Non-pigmented ciliary epithelial cell (primary cell): Measurements from ENCODE around the gene CFAP141.
"Not testable (repeated sequence)": the region's sequence is repeated elsewhere in the genome, so short reads cannot be mapped to it uniquely, and the experiment has no call there.

Experiments
- DNase-seq: peaks from one replicate; pipeline ENCODE4 v3.0.0-alpha.2; 2010; ENCODE audit warnings: low read depth

The CFAP141 gene

DNA sequence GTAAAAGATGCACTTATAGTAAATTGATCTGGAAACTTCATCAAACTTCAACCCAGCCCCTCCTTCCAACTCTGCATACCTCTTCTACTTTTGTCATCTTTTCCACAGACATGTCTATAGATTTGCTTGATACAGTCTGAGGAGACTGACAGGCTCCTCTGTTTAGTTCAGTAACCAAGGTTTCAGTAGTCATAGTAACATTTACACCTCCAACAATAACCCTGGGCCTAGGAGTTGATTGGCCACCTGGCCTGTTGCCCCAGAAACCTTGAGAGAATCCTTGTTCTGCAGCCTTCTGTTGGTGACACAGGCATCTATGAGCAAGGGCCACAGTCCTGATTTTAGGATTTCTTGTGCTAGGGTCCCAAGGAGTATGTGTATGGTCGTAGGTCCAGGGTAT, at the start of gene CFAP141:
Gene CFAP141, minus strand, starts transcription at position 138 of the 400 bp plus-strand sequence. Its CDS starts 26 bp downstream, at position 112.
- no peak for DNase-seq

DNA sequence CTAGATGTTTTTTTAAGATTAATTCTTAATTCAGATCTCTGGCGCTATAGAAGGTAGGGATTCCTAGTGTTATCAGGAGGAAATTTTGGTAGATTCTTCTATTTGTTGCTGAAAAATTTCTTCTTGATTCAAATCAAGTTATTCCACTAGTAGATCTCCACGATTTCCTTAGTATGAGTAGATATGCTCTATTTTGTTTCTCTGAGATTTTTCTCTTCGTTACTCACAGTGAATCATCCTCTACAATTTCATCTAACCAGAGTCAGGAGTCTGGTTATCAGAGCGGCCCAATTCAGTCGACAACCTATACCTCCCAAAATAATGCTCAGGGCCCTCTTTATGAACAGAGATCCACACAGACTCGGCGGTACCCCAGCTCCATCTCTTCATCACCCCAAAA, 47.5 kb upstream of the CFAP141 start:
- no peak for DNase-seq

DNA sequence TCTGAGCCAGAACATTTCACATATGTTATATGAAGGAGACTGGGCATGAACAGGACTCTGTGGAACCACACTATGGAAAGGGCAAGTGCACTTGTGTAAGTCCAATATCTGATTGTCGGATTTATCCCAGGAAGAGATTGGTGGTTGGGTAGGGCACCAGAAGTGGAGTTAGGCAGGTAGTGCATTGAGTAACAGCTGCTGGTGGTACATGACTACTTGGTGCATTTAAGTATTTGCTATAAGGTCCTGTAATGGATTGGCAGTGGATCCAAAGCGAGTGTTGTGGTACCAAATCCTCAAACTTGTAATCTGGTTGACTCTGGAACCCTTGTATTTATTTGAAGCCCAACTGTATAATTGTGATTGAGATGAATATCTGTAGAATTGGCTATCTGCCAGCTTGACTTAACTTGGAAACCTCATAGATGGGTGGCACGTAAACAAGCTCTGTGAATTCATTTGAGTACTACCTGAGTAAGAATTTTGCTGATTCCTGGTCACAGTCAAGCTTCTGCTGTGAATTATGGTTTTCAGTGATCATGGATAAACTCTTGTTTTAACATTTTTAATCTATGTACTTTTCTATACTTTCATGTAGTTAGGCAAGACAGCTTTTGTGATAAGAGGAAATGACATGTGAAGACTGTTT, 35.7 kb upstream of the CFAP141 start:
- no peak for DNase-seq

GRCh38 chr1:154240294-154240833, 34.2 kb upstream of the CFAP141 start:
- no peak for DNase-seq

- no peak for DNase-seq
These were observed 33.4 kb upstream of the CFAP141 start for GRCh38 chr1:154239491-154239890.

GRCh38 chr1:154237880-154238506, 31.9 kb upstream of the CFAP141 start:
- DNase-seq = no peak

- DNase-seq = no peak
These were observed 31.3 kb upstream of the CFAP141 start for GRCh38 chr1:154237435-154237834.

DNA sequence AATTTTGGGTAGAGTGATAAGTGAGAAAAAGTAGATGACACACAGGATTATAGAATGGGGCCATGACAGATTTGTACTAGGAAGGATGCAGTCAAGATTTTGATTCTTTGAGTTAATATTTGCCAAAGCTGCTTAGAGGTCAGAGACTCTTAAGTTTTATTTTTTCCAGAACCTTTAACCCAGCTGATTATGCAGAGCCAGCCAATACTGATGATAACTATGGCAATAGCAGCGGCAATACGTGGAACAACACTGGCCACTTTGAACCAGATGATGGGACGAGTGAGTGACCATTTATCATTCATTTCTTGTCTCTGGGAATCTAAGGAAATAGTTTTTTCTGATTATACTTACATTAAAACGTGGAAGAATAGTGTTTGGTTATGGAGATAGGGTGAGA, 30.7 kb upstream of the CFAP141 start:
- DNase-seq = no peak

DNA sequence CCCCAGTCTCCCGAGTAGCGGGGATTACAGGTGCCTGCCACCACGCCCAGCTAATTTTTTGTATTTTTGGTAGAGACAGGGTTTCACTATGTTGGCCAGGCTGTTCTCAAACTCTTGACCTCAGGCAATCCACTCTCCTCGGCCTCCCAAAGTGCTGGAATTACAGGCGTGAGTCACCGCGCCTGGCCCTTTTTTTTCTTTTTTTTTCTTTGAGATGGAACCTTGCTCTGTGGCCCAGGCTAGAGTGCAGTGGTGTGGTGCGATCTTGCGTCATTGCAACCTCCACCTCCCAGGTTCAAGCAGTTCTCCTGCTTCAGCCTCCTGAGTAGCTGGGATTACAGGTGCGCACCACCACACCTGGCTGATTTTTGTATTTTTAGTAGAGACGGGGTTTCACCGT, 27.0 kb upstream of the CFAP141 start:
- not testable (repeated sequence) for DNase-seq

GRCh38 chr1:154231112-154231511, 25.0 kb upstream of the CFAP141 start:
- DNase-seq = not testable (repeated sequence)

DNA sequence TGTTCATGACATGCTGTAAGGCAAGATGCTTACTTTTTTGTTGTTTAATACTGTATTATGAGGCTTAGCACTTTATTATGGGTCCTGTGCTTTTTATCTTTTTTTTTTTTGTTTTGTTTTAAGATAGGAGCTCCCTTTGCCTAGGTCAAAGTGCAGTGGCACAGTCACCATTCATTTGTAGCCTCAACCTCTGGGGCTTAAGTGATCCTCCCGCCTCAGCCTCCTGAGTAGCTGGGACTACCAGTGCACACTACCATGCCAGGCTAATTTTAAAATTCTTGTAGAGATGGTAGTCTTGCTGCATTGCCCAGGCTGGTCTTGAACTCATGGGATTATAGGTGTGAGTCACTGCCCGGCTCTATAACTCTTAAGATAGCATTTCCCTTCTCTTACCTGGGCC, 19.2 kb upstream of the CFAP141 start:
- no peak for DNase-seq

DNA sequence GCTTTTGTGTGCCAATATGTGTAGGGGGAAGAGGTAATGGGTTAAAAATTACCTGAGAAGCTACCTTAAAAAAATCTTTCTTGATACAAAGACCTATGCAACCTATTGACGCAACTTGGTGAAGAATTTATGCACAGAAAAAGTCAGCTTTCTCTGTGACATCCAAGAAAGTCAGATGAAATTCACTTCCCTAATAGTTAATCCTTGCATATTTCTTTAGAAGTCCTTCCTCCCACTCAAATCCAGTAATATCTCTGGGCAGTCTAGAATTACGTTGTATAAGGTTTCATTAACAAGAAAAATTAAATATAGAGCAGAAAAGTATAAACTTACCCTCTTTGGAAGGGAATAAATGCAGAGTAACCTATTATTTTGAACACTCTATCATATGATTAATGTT, 17.5 kb upstream of the CFAP141 start:
- no peak for DNase-seq

DNA sequence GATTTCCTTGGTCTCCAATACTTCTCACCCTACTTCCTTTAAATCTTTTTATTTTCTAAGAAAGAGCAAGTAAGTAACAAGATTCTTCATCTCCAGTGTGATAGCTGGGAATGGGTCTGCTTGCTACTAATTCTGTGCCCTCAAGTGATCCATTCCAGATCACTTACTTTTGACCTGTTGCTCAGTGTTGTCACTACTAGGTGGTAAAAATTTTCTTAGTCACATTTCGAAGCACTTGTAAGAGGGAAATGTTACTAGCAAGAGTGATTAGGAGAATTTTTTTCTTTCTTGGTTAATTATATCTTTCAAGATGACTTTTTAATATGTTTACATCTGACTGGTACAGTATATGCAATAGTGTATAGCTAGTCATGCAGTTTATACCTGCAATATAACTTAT, 16.8 kb upstream of the CFAP141 start:
- DNase-seq = no peak

GRCh38 chr1:154222518-154222917, 16.4 kb upstream of the CFAP141 start:
- no peak for DNase-seq

GRCh38 chr1:154221278-154222001, 15.3 kb upstream of the CFAP141 start:
- no peak for DNase-seq

- DNase-seq = no peak
These were observed 14.8 kb upstream of the CFAP141 start for GRCh38 chr1:154220970-154221277.

GRCh38 chr1:154220071-154220969, 14.2 kb upstream of the CFAP141 start, which contains the start of gene UBAP2L:
TSS of gene UBAP2L (plus strand) at chr1:154220955. CDS start at chr1:154225124, 4,169 bp downstream.
- DNase-seq = peak; percentile 92

DNA sequence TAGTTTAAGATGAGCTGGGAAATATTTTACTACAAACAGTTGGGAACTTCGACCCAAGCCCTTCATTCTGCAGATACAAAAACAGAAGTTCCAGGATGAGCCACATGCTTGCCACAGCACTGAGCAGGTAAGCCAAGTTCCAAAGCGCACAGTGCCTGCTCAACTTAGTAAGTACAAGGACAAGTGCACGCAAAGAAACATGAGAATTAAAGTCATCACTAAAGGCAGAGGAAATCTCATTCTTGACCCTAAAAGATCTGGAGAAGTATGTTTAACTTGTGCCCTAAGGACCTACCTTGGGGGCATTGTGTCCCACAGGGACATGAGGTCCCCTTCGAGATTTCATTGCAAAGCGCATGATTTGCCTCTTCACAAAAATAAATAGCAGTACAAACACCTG, 13.4 kb upstream of the CFAP141 start:
- no peak for DNase-seq

DNA sequence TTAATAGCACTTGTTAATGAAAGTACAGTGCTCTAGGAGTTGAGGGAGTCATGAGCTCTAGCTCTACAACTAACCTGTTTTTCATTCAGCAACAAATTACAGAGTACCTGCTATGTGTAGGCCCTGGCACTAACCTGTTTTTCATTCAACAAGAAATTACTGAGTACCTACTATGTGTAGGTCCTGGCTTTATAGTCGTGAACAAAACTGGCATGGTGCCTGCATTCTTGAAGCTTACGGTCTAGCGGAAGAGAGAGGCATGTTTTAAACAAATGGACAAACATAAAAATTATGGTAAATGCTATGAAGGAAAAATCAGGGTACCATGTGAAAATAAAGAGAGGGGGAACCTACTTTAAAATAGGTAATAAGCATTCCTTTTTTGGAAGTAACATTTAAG, 12.4 kb upstream of the CFAP141 start:
- no peak for DNase-seq

- no peak for DNase-seq
These were observed 7.1 kb upstream of the CFAP141 start for GRCh38 chr1:154213274-154213673.

- DNase-seq = no peak
These were observed 6.0 kb upstream of the CFAP141 start for GRCh38 chr1:154212083-154212482.
